RWPE1 (cell line): ENCODE data around the gene DKK1.

Source experiments
- CTCF ChIA-PET: fragments of 350-600 bp; sonication (Branson Sonifier 250); formaldehyde crosslinking; extraction: SDS; loops from one replicate; lab custom pipeline; 2021; lab: Yijun Ruan, JAX
- POLR2A ChIA-PET: fragments of 400-600 bp; formaldehyde crosslinking; extraction: SDS; loops from one replicate; lab custom pipeline; 2020; ENCODE audit warnings: antibody characterized with exemption; ENCODE audit not compliant: low non-redundant PET; lab: Yijun Ruan, JAX
- DNase-seq: peaks from one replicate; pipeline ENCODE4 v3.0.0; 2012; ENCODE audit warnings: low spot score
- H3K27ac ChIP-seq: fragments of 450-650 bp; 2 replicates; pipeline ENCODE4 v1.5.1; 2017
- TF ChIP-seq, protein P1 (sequence below): fragments of 450-650 bp; conservative IDR thresholded peaks from 2 replicates; pipeline ENCODE4 v1.5.1; 2017; ENCODE audit warnings: low read depth, mild to moderate bottlenecking

The DKK1 gene

DNA sequence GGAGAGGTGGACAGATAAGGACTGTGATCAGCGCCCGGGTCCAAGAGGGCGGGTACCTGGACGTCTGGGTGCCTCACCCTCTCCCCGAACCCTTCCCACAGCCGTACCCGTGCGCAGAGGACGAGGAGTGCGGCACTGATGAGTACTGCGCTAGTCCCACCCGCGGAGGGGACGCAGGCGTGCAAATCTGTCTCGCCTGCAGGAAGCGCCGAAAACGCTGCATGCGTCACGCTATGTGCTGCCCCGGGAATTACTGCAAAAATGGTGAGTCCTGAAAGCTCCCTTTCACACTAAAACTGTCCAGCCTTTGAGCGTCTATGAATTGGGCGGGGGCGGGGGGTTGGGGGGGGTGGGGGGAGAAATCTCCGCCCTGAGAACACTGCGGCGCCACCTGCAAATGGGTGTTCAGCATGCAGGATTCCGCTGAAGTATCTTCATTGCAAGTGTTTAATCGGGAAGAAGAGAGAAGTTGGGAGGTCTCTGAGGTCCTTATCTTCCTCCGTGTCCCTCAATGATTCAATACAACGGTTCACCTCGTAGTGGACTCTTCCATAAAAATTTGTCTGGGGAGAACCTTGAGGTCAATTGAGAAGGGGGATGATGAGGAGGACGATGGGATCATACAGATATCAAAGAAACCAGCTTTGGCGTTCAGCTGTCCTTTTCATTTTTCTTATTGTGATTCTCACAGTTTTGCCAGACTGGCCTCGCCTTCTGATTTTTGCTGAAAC lies 906 bp downstream of the DKK1 start:
- TF ChIP-seq, protein P1, sequence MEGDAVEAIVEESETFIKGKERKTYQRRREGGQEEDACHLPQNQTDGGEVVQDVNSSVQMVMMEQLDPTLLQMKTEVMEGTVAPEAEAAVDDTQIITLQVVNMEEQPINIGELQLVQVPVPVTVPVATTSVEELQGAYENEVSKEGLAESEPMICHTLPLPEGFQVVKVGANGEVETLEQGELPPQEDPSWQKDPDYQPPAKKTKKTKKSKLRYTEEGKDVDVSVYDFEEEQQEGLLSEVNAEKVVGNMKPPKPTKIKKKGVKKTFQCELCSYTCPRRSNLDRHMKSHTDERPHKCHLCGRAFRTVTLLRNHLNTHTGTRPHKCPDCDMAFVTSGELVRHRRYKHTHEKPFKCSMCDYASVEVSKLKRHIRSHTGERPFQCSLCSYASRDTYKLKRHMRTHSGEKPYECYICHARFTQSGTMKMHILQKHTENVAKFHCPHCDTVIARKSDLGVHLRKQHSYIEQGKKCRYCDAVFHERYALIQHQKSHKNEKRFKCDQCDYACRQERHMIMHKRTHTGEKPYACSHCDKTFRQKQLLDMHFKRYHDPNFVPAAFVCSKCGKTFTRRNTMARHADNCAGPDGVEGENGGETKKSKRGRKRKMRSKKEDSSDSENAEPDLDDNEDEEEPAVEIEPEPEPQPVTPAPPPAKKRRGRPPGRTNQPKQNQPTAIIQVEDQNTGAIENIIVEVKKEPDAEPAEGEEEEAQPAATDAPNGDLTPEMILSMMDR, result no peak
- ChIA-PET CTCF (interaction anchor here (0.7 to 1.8 kb wide), 4 partner anchors 14 to 252 kb away, joined by 5 to 6 read pairs (median 6); no protein-coding TSS in a partner anchor), POLR2A (interaction anchor here (0.9 kb wide), 1 partner anchor 174 kb away, joined by 3 read pairs; no protein-coding TSS in a partner anchor)
- H3K27ac ChIP-seq, result peak overlapping the region; percentile 87
- DNase-seq, result peak; percentile 38

DNA sequence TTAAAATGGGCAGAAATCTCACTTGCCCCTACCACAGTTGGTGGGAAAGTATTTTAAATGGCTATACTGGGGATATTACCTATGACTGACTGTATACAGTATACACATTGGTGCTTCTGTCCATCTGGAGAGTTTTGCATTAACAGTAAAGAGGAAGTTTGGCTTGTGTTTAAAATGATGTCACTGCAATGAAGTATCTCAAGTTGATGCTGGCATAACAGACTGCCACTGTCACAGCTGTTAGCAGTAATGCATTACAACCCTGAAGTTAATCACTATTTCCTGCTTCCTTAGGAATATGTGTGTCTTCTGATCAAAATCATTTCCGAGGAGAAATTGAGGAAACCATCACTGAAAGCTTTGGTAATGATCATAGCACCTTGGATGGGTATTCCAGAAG lies 1.9 kb downstream of the DKK1 start:
- TF ChIP-seq, protein P1, result no peak
- H3K27ac ChIP-seq, result no peak overlapping the region
- no peak for DNase-seq
- ChIA-PET POLR2A (interaction anchor here (0.9 kb wide), 1 partner anchor 173 kb away, joined by 3 read pairs; no protein-coding TSS in a partner anchor), CTCF (interaction anchor here (1.3 to 1.5 kb wide), 2 partner anchors 171 to 251 kb away, joined by 5 to 6 read pairs; no protein-coding TSS in a partner anchor)

DNA sequence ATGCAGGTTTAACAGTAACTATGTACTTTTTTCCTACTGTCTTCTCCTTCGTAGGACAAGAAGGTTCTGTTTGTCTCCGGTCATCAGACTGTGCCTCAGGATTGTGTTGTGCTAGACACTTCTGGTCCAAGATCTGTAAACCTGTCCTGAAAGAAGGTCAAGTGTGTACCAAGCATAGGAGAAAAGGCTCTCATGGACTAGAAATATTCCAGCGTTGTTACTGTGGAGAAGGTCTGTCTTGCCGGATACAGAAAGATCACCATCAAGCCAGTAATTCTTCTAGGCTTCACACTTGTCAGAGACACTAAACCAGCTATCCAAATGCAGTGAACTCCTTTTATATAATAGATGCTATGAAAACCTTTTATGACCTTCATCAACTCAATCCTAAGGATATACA lies 2.4 kb downstream of the DKK1 start:
- POLR2A ChIA-PET, result no interaction called here

DNA sequence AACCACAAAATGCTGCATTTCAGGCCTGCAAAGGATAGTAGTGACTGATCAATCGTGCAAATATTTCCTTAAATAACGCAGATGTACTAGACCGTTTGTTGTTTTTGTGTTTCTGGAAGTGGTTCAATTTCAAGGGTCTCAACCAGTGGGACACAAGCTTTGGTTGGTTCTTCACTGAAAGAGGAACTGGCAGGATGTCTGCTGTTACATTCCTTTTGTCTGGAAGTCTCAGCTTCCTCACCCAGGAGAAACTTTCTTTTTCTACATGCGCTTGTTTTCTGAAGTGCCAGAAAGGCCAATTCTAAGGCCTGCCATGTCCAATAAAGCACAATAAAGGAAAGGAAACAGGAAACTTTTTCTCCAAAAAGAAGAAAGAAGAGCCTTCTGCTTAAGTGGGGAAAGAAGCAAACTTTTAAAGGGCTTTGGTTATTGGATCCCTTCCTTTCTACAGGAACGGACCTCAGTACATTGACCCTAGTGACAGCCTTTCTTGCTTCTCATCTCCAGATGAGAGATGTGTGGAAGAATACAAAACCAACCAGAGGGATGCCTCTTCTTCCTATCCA lies 4.1 kb downstream of the DKK1 start:
- ChIA-PET POLR2A (no interaction called here), CTCF (interaction anchor here (0.9 to 1.1 kb wide), 2 partner anchors 9 to 141 kb away, joined by 3 read pairs; no protein-coding TSS in a partner anchor)
- TF ChIP-seq, protein P1, result no peak
- H3K27ac ChIP-seq, result no peak overlapping the region
- DNase-seq, result no peak

More for the DNA sequence above, 2.4 kb downstream of the DKK1 start:
- DNase-seq, result no peak
- TF ChIP-seq, protein P1, result no peak
- no peak overlapping the region for H3K27ac ChIP-seq
- CTCF ChIA-PET, result no interaction called here

DNA sequence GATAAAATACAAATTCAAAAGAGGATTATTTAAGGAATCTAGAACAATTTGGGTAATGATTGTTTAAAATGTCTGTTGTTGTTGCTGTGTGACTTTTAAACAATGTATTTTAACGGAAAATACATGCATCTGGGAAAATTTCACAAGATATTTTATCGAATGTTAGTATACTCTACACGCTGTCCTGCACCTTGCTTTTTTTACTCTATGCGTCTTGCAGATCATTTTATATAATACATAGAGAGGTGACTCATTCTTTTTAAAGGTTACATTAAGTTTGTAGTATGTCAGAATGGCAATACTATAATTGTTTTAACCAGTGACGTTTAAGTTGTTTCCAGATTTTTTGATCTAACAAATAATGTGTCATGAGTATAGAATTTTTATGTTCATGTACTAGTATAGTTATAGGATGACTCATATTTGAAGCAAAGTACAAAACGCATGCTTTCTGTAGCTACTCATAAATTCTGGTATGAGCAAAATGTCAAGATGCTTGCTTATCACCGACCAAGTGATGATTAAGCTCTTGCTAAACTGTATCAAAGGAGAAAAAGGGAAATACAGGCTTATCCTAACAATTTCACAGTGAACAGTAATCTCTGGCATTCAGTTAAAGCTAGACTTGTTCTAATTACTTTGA lies 4.9 kb downstream of the DKK1 start:
- CTCF ChIA-PET, result interaction anchor here (0.9 to 1.1 kb wide), 2 partner anchors 10 to 140 kb away, joined by 3 read pairs; no protein-coding TSS in a partner anchor
- peak; percentile 74 for DNase-seq
- no peak overlapping the region for H3K27ac ChIP-seq
- TF ChIP-seq, protein P1, result no peak
- POLR2A ChIA-PET, result no interaction called here

DNA sequence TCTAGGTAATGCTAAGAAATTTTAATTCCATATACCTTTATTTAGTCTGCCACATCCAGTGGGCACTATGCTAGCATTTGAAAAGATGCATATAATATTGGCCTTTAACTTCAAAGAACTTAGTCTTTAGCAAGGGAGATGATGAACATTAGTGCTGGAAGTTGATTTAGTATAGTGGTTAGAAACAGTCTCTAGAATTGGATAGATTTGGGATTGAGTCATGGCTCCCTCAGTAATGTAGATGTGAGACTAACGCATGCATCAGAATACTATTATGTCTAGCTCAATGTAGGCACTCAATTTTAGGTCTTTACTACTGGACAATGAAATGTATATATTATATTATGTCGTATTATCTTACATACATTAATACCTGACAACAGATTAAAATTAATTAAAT lies 5.8 kb downstream of the DKK1 start:
- ChIA-PET CTCF (no interaction called here), POLR2A (interaction anchor here (0.6 kb wide), 1 partner anchor 370 kb away, joined by 8 read pairs; no protein-coding TSS in a partner anchor)
- TF ChIP-seq, protein P1, result no peak
- no peak overlapping the region for H3K27ac ChIP-seq
- no peak for DNase-seq
